ENCODE measurements around the gene GSTM5.

GRCh38 chr1:109739738-109740614 is 27.9 kb downstream of the GSTM5 start:
- no peak for TF ChIP-seq CTCF (IDR thresholded peaks at IDR 0.05)
- TF ChIP-seq EP300 (IDR thresholded peaks at IDR 0.05) = no peak

All from suprapubic skin (tissue), 3 donors.